Measurements from ENCODE around the gene DPYSL5. TPM values are rescaled to one million over a fixed set of nuclear protein-coding genes. Genes with fewer than 3 reads are reported as not detected.
A peak's percentile ranks its signal among the peaks of the same experiment; 100 is the strongest.

DPYSL5 gene
- total and polyA plus RNA-seq, 2 of the 8 experiments (the other 6 are each of a cell fraction or from before 2014, with no cell fraction given), result 11.9 to 16.4 TPM

- Histone ChIP-seq H3K56ac (replicated peaks; ENCODE audit: insufficient read length, low read depth, low read length) (no peak overlapping the region), H3K23me2 (ENCODE audit: low read depth, low read length) (no peaks in the 10 kb centered on the region), H2BK20ac (ENCODE audit: low read length) (no peak overlapping the region), H3K18ac (ENCODE audit: extremely low read depth, low read length) (no peak overlapping the region), H3K9ac (replicated peaks in 1 of 4; ENCODE audit: extremely low read depth in 1 of 4, low read depth in 3 of 4, low read length in 3 of 4) (no peak overlapping the region), H4K8ac (ENCODE audit: extremely low read depth, insufficient read depth, low read length) (no peak overlapping the region), H4K20me1 (replicated peaks in 1 of 2; ENCODE audit: control insufficient read depth in 1 of 2, insufficient read depth in 2 of 2, low read length in 2 of 2) (peaks cover 0 to 15% of the 10 kb centered on the region in 2 experiments), H4K91ac (replicated peaks; ENCODE audit: insufficient read length, low read length) (no peak overlapping the region), H3K27ac (ENCODE audit: low read depth, low read length) (no peak overlapping the region), H3K9me3 (ENCODE audit: insufficient read depth in 2 of 2, low read depth in 1 of 2, low read length in 1 of 2) (no peaks in the 10 kb centered on the region), H2AFZ (ENCODE audit: low read length) (no peak overlapping the region), H3K79me2 (ENCODE audit: control insufficient read depth in 1 of 2, insufficient read depth in 2 of 2, low read length in 2 of 2) (no peaks in the 10 kb centered on the region), H3K4me2 (ENCODE audit: insufficient read depth in 1 of 2, low read depth in 2 of 2, low read length in 2 of 2) (no peak overlapping the region), H4K5ac (ENCODE audit: insufficient read length, low read depth, low read length) (no peak overlapping the region), H3K4ac (replicated peaks; ENCODE audit: insufficient read length, low read depth, low read length) (no peak overlapping the region), H3K79me1 (ENCODE audit: low read depth, low read length) (no peaks in the 10 kb centered on the region), H3K27me3 (replicated peaks in 1 of 4; ENCODE audit: control insufficient read depth in 3 of 4, extremely low read depth in 1 of 4, insufficient read depth in 3 of 4, low read length in 3 of 4) (peaks cover 0 to 8% (median 3%) of the 10 kb centered on the region in 4 experiments; a peak in 3 of 7 replicates), H3K4me3 (ENCODE audit: extremely low read depth in 1 of 4, insufficient read depth in 2 of 4, low read depth in 3 of 4, low read length in 4 of 4) (no peak overlapping the region), H3K36me3 (ENCODE audit: control insufficient read depth in 2 of 4, insufficient read depth in 4 of 4, low read length in 3 of 4) (no peaks in the 10 kb centered on the region), H2BK12ac (ENCODE audit: low read depth, low read length) (no peak overlapping the region), H2BK5ac (ENCODE audit: low read depth, low read length) (no peak overlapping the region), H2BK15ac (ENCODE audit: low read length) (no peak overlapping the region), H2BK120ac (replicated peaks; ENCODE audit: low read depth, low read length) (no peak overlapping the region), H2AK5ac (ENCODE audit: low read depth, low read length) (no peak overlapping the region), H3K23ac (ENCODE audit: insufficient read length) (no peak overlapping the region), H3K14ac (ENCODE audit: insufficient read length) (no peak overlapping the region), H3K4me1 (replicated peaks in 1 of 4; ENCODE audit: control insufficient read depth in 3 of 4, insufficient read depth in 4 of 4, low read length in 3 of 4) (peaks cover 0 to 3% (median 0%) of the 10 kb centered on the region in 4 experiments; a peak in 1 of 7 replicates)
- FAIRE-seq (no peak), DNase-seq (ENCODE audit: low read depth in 1 of 2, low spot score in 2 of 2) (peak in 1 of 2 experiments; percentile 4)
- TF ChIP-seq POLR2A (IDR thresholded peaks at IDR 0.05; ENCODE audit: control extremely low read depth in 1 of 2, low read depth in 2 of 2, low read length in 2 of 2) (no peak), CEBPB (IDR thresholded peaks at IDR 0.05; ENCODE audit: low read depth, low read length) (no peak), NRF1 (IDR thresholded peaks at IDR 0.05; ENCODE audit: low read depth, low read length) (no peak), GTF2F1 (IDR thresholded peaks at IDR 0.05; ENCODE audit: borderline replicate concordance, low read depth, low read length) (no peak), ZNF274 (IDR thresholded peaks at IDR 0.05; ENCODE audit: borderline replicate concordance, extremely low read depth, low read length) (no peak), YY1 (IDR thresholded peaks at IDR 0.05; ENCODE audit: low read depth, low read length) (no peak), POLR2AphosphoS5 (IDR thresholded peaks at IDR 0.05; ENCODE audit: low read depth, low read length) (no peak), TEAD4 (IDR thresholded peaks at IDR 0.05; ENCODE audit: low read depth, low read length) (no peak), TCF12 (IDR thresholded peaks at IDR 0.05; ENCODE audit: low read depth, low read length) (no peak), MAFK (IDR thresholded peaks at IDR 0.05; ENCODE audit: low read depth, low read length) (no peak), TAF7 (optimal IDR thresholded peaks at IDR 0.05; ENCODE audit: borderline replicate concordance, low read depth, low read length) (no peak)
- ChIA-PET CTCF (ENCODE audit: partially characterized antibody) (interaction anchor here (0.7 to 1.0 kb wide), 3 partner anchors 11 to 72 kb away, joined by 3 to 4 read pairs (median 3); no protein-coding TSS in a partner anchor), POLR2A (ENCODE audit: partially characterized antibody) (no interaction called here)
- 81% methylated on average over 4 of the region's 4 CpGs; no CpG with 5 or more reads in 1 of the 2 experiments for WGBS, 2 experiments (ENCODE audit: extremely low coverage in 1 of 2, insufficient coverage in 1 of 2, insufficient read length in 1 of 2, insufficient replicate concordance in 2 of 2, low coverage in 1 of 2, low lambda C conversion rate in 2 of 2, missing lambda C conversion rate in 1 of 2)
These were observed 22.7 kb downstream of the DPYSL5 start for GRCh38 chr2:26870585-26871095.
